ENCODE results near the gene ISCU.
"Not testable (repeated sequence)": the region's sequence is repeated elsewhere in the genome, so short reads cannot be mapped to it uniquely, and the experiment has no call there.

Gene ISCU

GRCh38 chr12:108543652-108544051 is 18.7 kb upstream of the ISCU start:
- DNase-seq (ENCODE audit: low spot score), result no peak

GRCh38 chr12:108547686-108548085 is 14.7 kb upstream of the ISCU start:
- DNase-seq (ENCODE audit: low spot score), result no peak

DNA sequence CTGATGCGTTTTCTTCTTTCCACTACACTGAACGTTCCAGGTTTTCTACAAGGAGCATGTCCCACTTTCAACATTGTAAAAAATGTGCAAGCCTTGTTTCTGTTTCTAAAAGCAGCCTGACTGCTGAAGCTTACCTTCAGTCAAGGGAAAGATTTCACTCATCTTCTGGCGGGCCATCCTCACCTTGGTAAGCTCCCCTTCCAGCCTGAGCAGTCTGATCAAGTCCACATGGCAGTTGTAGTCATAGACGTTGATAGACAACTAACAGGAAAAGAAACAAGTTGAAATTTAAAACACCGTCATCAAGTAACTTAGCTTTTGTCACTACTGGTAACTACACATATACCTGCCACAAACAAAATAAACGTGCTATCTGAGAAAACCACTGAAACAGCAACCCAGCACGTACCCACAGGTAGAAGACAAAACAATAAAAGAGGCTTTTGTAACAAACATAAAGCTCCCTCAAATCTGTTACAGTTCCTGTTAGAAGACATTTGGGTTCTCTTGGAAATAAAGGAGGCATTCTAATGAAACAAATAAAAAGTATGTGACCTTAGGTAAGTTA is 13.4 kb upstream of the ISCU start:
- no peak for DNase-seq (ENCODE audit: low spot score)

GRCh38 chr12:108551535-108551934 is 10.9 kb upstream of the ISCU start:
- no peak for DNase-seq (ENCODE audit: low spot score)

DNA sequence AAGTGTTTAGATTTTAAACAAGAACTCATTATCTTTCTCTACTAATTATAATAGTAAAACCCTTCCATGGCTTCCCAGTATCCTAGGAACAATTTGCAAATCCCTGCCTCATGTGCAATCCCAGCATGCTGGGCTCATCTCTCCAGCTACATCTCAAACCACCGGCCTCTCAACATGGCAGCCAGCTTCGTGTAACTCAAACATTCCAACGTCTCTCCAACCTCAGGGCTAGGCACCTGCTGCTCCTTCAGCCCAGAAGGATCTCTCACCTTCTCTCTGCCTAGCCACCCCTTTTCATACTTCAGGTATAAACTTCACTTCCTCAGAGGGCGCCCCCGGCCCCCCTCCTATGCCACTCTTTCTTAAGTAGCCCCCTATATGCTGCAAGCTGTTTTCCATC is 8.6 kb upstream of the ISCU start:
- no peak for DNase-seq (ENCODE audit: low spot score)

GRCh38 chr12:108555383-108555782 is 7.0 kb upstream of the ISCU start:
- DNase-seq (ENCODE audit: low spot score), result not testable (repeated sequence)

GRCh38 chr12:108559007-108559655 is 3.3 kb upstream of the ISCU start:
- no peak for DNase-seq (ENCODE audit: low spot score)

DNA sequence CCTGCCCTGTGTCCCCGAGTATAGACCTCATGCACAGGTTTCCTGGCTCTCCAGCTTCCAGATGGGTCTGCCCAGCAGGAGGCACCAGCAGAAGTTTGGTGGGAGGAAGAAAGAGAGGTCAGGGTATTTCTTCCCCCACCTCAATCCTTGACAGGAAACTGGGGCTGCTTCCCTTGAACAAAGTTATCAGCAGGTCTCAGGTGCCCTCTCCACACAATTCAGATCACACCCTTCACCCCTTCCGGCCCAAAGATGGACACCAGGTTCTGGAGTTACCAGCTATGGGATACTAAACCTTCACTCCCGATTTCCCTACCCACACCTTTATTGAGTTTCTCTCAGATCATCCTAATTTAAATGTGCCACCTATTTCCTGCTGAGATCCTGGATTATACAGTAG is 2.6 kb upstream of the ISCU start:
- peak; percentile 16 for DNase-seq (ENCODE audit: low spot score)

DNA sequence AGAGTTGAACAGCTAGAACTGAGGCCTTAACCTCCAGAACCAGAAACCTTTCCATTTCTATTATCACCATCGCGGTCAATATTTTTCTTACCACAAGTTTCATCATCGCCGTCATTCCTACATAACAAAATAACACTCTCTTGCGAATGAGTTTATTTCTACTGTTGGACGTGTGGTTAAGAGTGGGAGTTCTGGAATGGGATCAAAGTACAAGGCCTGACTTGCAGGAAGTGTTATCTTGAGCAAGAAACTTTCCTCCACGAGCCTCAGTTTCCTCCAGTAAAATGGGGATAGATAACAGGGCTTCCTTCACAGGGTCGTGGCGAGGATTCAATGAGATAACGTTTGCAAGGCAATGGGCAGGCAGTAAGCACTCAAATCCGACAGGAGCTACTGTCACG is 2.1 kb upstream of the ISCU start:
- DNase-seq (ENCODE audit: low spot score), result peak; percentile 54

DNA sequence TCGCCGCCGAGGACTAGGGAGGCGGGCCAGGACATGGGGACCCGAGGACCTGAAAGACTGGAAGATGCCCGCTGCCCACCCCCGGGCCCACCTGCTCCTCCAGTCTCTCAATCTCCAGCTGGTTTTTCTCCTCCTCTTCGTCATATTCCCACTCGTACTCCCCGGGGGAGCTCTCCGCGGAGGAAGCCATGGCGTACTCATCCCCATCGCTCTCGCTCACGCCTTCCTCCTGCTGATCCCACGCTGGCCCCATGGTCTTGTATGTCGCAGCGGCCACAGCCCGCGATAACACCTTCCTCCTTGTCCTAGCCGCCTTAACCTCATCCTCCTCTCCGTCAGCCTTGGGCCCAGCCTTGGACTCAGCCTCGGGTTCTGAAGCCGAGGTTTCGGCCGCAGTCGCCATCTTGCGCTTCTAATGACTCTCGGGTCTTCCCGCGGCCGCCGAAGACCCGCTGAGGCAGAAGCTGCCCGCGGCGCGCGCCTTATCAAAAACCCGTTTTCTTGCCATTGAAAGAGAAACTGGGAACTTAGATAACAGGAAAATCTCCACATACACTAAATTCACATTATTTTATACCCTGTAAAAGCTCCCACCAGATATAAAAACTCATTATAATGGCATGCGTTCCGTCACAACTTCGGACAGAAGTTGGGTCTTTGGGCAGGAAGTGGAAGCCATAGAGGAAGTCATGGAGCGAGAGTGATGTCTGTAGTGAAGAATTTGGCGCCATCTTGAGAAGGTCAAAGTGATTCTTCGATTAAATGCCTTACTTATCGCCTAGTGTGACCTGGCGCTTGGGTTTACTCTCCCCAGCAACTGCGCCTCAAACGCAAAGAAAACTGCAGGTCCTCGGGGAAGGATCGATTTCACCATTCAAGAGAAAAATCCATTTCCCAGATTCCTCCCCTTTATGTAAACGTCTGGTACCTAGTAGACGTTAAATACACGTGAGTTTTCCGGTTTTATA is 1.4 kb upstream of the ISCU start, which contains the start of gene SART3:
SART3 (minus strand) TSS at position 422 of the 968 bp plus-strand sequence; CDS start at position 403, 19 bp downstream.
- peak; percentile 98 for DNase-seq (ENCODE audit: low spot score)

DNA sequence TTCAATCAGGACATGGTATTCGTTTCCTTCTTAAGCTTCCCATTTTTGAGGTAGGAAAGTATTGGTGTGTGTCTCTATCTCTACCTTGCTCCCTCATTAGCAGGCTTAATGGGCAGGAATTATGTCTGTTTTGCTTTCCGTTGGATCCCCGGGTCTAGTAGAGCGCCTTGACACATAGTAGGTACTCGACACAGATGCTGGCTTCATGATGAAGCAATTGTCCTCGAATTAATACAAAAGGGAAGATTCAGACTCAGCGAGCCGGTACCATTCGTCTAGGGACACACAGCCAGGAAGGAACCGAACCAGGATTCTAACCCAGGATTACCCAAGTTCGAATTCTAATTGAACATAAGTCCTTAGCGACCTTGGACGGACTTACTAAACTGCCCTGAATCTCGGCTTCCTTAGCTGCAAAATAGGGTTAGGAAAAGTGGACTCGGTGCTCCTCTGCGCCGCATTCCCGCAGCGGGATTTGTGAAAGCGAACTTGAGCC is 496 bp upstream of the ISCU start:
- DNase-seq (ENCODE audit: low spot score), result no peak

GRCh38 chr12:108563136-108563803 is 874 bp downstream of the ISCU start:
- peak; percentile 97 for DNase-seq (ENCODE audit: low spot score)

DNA sequence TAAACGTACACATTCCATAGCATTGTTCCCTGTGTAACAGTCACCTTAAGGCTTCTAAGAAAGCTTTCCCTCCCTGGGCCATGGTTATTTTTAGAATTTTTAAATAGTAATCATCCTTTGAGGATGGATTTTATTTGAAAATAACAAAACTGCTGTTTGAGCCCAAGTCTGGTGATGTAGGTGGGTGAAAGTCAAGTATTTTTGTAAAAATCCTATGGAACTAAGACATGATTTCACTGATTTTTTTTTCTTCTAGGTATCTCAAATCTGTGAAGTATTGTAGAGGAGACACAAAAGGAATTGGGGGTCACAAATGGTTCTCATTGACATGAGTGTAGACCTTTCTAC is 1.4 kb downstream of the ISCU start:
- no peak for DNase-seq (ENCODE audit: low spot score)

DNA sequence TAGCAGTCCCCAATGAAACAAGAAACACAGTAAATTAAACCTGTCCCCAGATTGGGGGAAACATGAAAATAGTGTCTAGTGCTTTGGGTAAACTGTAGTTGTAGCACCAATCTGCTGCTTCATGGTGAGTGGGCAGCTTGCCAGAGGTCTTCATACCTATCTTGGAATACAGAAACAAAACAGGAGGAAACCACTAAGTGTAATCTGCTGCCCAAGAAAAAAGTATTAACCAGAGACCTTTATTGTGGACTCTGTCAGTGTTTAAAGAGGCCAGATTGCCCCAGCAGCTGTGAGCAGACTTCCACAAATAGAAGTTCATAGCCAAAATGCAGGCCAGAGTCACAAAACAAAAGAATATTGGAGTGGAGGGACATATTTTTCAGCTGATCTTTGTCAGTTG is 2.3 kb downstream of the ISCU start:
- peak; percentile 96 for DNase-seq (ENCODE audit: low spot score)

DNA sequence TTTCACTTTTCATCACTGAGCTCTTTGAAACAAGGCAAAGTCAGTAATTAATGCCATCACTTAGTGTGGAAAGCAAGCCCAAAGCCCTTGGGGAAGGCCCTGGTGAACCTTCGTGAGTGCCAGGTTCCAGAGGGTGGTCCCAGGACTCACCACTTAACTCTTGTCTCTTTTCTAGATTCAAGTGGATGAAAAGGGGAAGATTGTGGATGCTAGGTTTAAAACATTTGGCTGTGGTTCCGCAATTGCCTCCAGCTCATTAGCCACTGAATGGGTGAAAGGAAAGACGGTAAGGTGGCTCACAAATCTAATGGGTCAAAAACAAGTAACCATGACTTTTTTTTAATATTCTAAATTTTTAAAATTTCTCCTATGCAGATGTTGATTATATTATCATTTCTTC is 2.8 kb downstream of the ISCU start:
- DNase-seq (ENCODE audit: low spot score), result no peak

GRCh38 chr12:108565976-108566375 is 3.6 kb downstream of the ISCU start:
- peak; percentile 96 for DNase-seq (ENCODE audit: low spot score)

DNA sequence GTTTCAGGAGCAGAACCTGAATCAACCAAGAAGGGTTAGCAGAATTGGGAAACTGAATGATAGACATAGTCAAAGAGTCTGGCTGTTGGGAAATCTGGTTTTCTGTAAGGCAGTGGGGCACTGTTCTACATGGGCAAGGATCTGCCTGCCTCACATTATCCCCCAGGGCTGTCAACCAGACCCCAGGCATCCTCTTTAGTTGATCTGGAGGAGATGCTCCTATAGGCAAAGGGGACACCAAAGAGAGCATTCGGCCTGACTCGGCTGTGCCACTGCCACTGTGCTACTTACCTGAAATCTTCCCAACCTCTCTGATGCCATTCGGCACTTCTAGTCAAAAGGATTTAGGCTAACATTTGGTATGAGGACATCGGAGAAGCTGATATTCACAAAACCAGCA is 4.1 kb downstream of the ISCU start:
- DNase-seq (ENCODE audit: low spot score), result peak; percentile 24

GRCh38 chr12:108567406-108568337 is 5.3 kb downstream of the ISCU start:
- DNase-seq (ENCODE audit: low spot score), result no peak

DNA sequence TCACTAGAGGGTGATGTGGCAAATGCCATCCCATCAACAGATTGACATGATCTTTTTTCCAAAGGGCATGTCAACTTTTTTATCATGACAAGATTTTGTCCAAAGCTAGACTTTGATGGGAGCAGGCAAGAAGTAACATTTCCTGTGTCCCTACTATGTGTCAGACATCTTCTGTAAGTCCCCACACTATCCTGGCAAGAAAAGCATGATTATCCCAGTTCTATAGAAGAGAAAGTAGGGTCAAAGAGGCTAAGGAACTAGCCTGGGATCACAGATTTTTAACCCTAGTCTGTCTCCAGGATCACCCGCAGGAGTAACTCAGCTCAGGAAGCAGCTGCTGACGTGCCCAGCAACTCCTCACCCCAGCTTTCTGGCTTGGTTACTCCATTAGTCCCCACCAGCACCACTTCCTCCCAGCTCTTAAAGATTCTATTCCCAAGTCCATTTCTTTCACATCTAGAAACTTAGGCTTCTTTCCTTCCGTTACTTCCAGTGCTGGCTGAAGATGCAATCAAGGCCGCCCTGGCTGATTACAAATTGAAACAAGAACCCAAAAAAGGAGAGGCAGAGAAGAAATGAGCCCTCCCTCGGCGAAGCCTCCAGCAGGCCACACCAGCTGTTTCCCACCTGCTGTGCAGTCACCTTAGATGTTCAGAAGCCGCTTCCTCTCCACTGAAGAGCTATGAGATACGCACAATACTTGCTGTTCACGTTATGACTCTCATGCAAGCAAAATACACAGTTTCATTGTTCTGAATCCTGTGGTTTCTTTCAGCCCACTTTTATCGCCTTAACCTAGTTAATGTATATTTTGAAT is 6.2 kb downstream of the ISCU start:
- DNase-seq (ENCODE audit: low spot score), result no peak

All from hematopoietic multipotent progenitor cell treated with erythropoietin and hydrocortisone succinate and interleukin-3 and kit ligand, for 17 days (in vitro differentiated cells).